IMR-90 (cell line): ENCODE measurements around the gene SLC38A7. TPM values are rescaled to one million over a fixed set of nuclear protein-coding genes. Genes with fewer than 3 reads are reported as not detected.

Source experiments
- ATAC-seq: fragments of 200-7000 bp; cut with Tn5 transposase; 2 replicates; pipeline ENCODE4 v1.9.1; 2020; ENCODE audit warnings: low read depth, mild to moderate bottlenecking, moderate library complexity
- BruUV-seq: library from RNA; stranded (reverse); fragments of 400-500 nt; replicated peaks from 2 replicates; lab custom pipeline; 2021; lab: Mats Ljungman, UMichigan
- CTCF ChIA-PET: fragments of 300-600 bp; formaldehyde crosslinking; extraction: SDS; loops from one replicate; lab custom pipeline; 2021; ENCODE audit warnings: antibody characterized with exemption; lab: Yijun Ruan, JAX
- POLR2A ChIA-PET: fragments of 300-600 bp; sonication (Branson Sonifier 250); formaldehyde crosslinking; loops from one replicate; lab custom pipeline; 2022; ENCODE audit warnings: antibody characterized with exemption; ENCODE audit not compliant: unreplicated experiment; lab: Charles Lee
- DNase-seq: peaks from one replicate; pipeline ENCODE4 v3.0.0; 2013
- H2AFZ ChIP-seq: replicated peaks from 2 replicates; pipeline ENCODE3; 2013; ENCODE audit warnings: low read length, mild to moderate bottlenecking; ENCODE audit not compliant: poor library complexity
- H2AK5ac ChIP-seq: 2 replicates; pipeline ENCODE4 v1.6.1; 2013; ENCODE audit warnings: low read depth, low read length, inconsistent platforms
- H2AK9ac ChIP-seq: replicated peaks from 2 replicates; pipeline ENCODE3; 2013; ENCODE audit warnings: mild to moderate bottlenecking, low read depth, low read length, moderate library complexity; ENCODE audit not compliant: poor library complexity
- H2BK120ac ChIP-seq: 2 replicates; pipeline ENCODE4 v1.6.1; 2013; ENCODE audit warnings: low read depth, low read length, inconsistent platforms
- H2BK15ac ChIP-seq: 3 replicates; pipeline ENCODE4 v1.6.1; 2013; ENCODE audit warnings: low read depth, low read length, inconsistent platforms
- H2BK20ac ChIP-seq: 2 replicates; pipeline ENCODE4 v1.6.1; 2013; ENCODE audit warnings: low read depth, mild to moderate bottlenecking, inconsistent platforms, low read length, moderate library complexity
- H2BK5ac ChIP-seq: 2 replicates; pipeline ENCODE4 v1.6.1; 2013; ENCODE audit warnings: mild to moderate bottlenecking, low read depth, low read length, inconsistent platforms; ENCODE audit not compliant: poor library complexity, severe bottlenecking
- H3K14ac ChIP-seq: replicated peaks from 2 replicates; pipeline ENCODE4 v1.6.1; 2013; ENCODE audit warnings: low read depth, low read length, inconsistent platforms
- H3K18ac ChIP-seq: 2 replicates; pipeline ENCODE4 v1.6.1; 2013; ENCODE audit warnings: low read depth, low read length, control low read depth
- H3K23ac ChIP-seq: 2 replicates; pipeline ENCODE4 v1.6.1; 2013; ENCODE audit warnings: low read depth, low read length, inconsistent platforms
- H3K27ac ChIP-seq: 2 replicates; pipeline ENCODE4 v1.5.1; 2013; ENCODE audit warnings: mild to moderate bottlenecking, control low read depth, low read length; ENCODE audit not compliant: insufficient read depth
- H3K27me3 ChIP-seq: 2 replicates; pipeline ENCODE4 v1.6.1; 2013; ENCODE audit warnings: low read length; ENCODE audit not compliant: control insufficient read depth, insufficient read depth
- H3K36me3 ChIP-seq: 2 replicates; pipeline ENCODE4 v1.6.1; 2013; ENCODE audit warnings: low read length, mixed read lengths; ENCODE audit not compliant: control insufficient read depth, insufficient read depth
- H3K4ac ChIP-seq: 2 replicates; pipeline ENCODE4 v1.6.1; 2013; ENCODE audit warnings: low read depth, low read length, inconsistent platforms
- H3K4me1 ChIP-seq: 2 replicates; pipeline ENCODE4 v1.6.1; 2013; ENCODE audit warnings: low read length, mixed read lengths; ENCODE audit not compliant: control insufficient read depth, insufficient read depth
- H3K4me2 ChIP-seq: 2 replicates; pipeline ENCODE4 v1.6.1; 2013; ENCODE audit warnings: low read depth, mild to moderate bottlenecking, control low read depth, low read length, moderate library complexity
- H3K4me3 ChIP-seq: 2 replicates; pipeline ENCODE4 v1.5.1; 2013; ENCODE audit warnings: low read depth, mild to moderate bottlenecking, control low read depth, low read length, moderate library complexity; ENCODE audit not compliant: insufficient read depth
- H3K56ac ChIP-seq: 2 replicates; pipeline ENCODE4 v1.6.1; 2013; ENCODE audit warnings: low read length, inconsistent platforms; ENCODE audit not compliant: insufficient read depth; ENCODE audit errors: extremely low read depth
- H3K79me1 ChIP-seq, 2 experiments: 2 replicates each; pipeline ENCODE4 v1.6.1; 2013; ENCODE audit warnings: low read length in 2 of 2, inconsistent platforms in 1 of 2, low read depth in 1 of 2
- H3K9ac ChIP-seq: 2 replicates; pipeline ENCODE4 v1.6.1; 2013; ENCODE audit warnings: low read depth, low read length, control low read depth
- H3K9me1 ChIP-seq: 2 replicates; pipeline ENCODE4 v1.6.1; 2013; ENCODE audit warnings: low read length, inconsistent platforms; ENCODE audit not compliant: insufficient read depth
- H3K9me3 ChIP-seq: 2 replicates; pipeline ENCODE4 v1.6.1; 2013; ENCODE audit warnings: low read length; ENCODE audit not compliant: control insufficient read depth, insufficient read depth
- H4K20me1 ChIP-seq: 2 replicates; pipeline ENCODE4 v1.6.1; 2013; ENCODE audit warnings: low read length, inconsistent platforms; ENCODE audit not compliant: insufficient read depth
- H4K5ac ChIP-seq: 2 replicates; pipeline ENCODE4 v1.6.1; 2013; ENCODE audit warnings: mild to moderate bottlenecking, low read depth, low read length, control low read depth
- H4K8ac ChIP-seq, 2 experiments: 2 replicates each; pipeline ENCODE4 v1.6.1; 2013; ENCODE audit warnings: low read depth in 2 of 2, low read length in 2 of 2, control low read depth in 1 of 2, inconsistent platforms in 1 of 2
- H4K91ac ChIP-seq: 2 replicates; pipeline ENCODE4 v1.6.1; 2013; ENCODE audit warnings: low read depth, low read length, inconsistent platforms; ENCODE audit not compliant: insufficient read depth
- CEBPB ChIP-seq: IDR thresholded peaks from 2 replicates; pipeline ENCODE4 v1.6.1; 2012; ENCODE audit warnings: low read depth, low read length, improper control_type of control experiment
- NFE2L2 ChIP-seq: fragments of 150-350 bp; IDR thresholded peaks from 2 replicates; pipeline ENCODE4 v1.6.1; 2016; ENCODE audit warnings: low read depth, mild to moderate bottlenecking, low read length
- WGBS, 2 experiments: methylation state at CpG; one replicate each; pipeline versions ENCODE4 v1.1.5 to v1.1.7; 2013; ENCODE audit warnings: missing lambda C conversion rate in 2 of 2; ENCODE audit not compliant: insufficient read length in 1 of 2; ENCODE audit errors: extremely low coverage in 2 of 2; 5-methylcytosine and 5-hydroxymethylcytosine counted together
- dilution Hi-C: fragments of 300-500 bp; cut with HindIII; formaldehyde crosslinking; loops from one replicate; pipeline ENCODE4 v1.14.3; 2018; ENCODE audit warnings: low sequenced_read_pairs; ENCODE audit not compliant: unreplicated experiment
- in situ Hi-C: fragments of 300-500 bp; cut with MboI; formaldehyde crosslinking; loops from 3 replicates; pipeline ENCODE4 v1.14.3; 2019; ENCODE audit warnings: low sequenced_read_pairs, inconsistent platforms, mixed read lengths
- intact Hi-C: fragments of 100-400 bp; cut with micrococcal nuclease; formaldehyde crosslinking; loops from 2 replicates; pipeline ENCODE4 v1.10.0; 2022
- polyA plus RNA-seq, 3 experiments: library from polyadenylated mRNA; depleted of rRNA; stranded (reverse); fragments of >200 nt; gene quantifications; 2 replicates each; pipeline ENCODE4 v1.2.3, GENCODE V29; 2012; ENCODE audit warnings: low replicate concordance in 1 of 3
- total RNA-seq: library from RNA; depleted of rRNA; stranded (reverse); fragments of >200 nt; gene quantifications from 2 replicates; pipeline ENCODE4 v1.2.3, GENCODE V29; 2012
- TF ChIP-seq, protein P1 (sequence below): fragments of 150-350 bp; IDR thresholded peaks from 2 replicates; pipeline ENCODE4 v1.6.1; 2017; ENCODE audit warnings: mild to moderate bottlenecking, antibody characterized with exemption, low read length, low read depth
- TF ChIP-seq, protein P2 (sequence below): fragments of 150-350 bp; IDR thresholded peaks from 2 replicates; pipeline ENCODE4 v1.6.1; 2016; ENCODE audit warnings: low read depth, mild to moderate bottlenecking, low read length, moderate library complexity, borderline replicate concordance

SLC38A7 gene
- total and polyA plus RNA-seq, 2 of the 4 experiments (the other 2 are of a cell fraction), result 14.7 to 16.4 TPM

DNA sequence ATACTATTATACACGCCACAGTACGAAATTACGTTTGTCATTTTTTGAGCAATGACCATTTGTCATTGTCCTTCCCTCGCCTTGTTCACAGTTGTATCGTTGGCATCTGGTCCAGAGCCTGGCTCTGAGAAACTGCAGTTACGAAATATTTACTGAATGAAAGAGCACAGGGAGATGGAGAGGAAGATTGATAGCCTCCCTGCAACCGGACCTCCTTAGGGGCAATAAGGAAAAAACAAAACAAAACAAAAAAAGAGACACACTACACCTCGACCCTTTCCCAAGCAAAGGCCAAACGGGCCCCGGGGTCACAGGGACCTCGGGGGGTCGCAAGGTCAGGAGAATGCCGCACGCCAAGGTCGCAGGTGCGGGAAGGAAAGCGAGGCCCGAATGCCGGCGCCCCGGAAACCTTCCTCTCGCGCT is 48.7 kb upstream of the SLC38A7 start:
- no peak overlapping the region; the same call in 1 of the 2 replicates for H2AK5ac ChIP-seq
- H2BK5ac ChIP-seq, result no peak overlapping the region
- H3K4me1 ChIP-seq, result peaks cover 3% of the 10 kb centered on the region
- H3K9me3 ChIP-seq, result no peaks in the 10 kb centered on the region
- POLR2A ChIA-PET, result no interaction called here
- ATAC-seq (no peak), DNase-seq (peak; percentile 5)
- H3K36me3 ChIP-seq, result peaks cover 2% of the 10 kb centered on the region; the same call in 1 of the 2 replicates
- peak overlapping the region; percentile 100 for H2AFZ ChIP-seq
- H3K4me3 ChIP-seq, result peak overlapping the region; percentile 81
- H2BK15ac ChIP-seq, result no peak overlapping the region
- no TSS peak for BruUV-seq
- in situ Hi-C loops, result no loop called here
- peak overlapping the region in 1 of 2 experiments; percentile 6; a peak in 1 of 4 replicates for H4K8ac ChIP-seq
- peak overlapping the region; percentile 81 for H3K27ac ChIP-seq
- H3K9me1 ChIP-seq, result peaks cover 2% of the 10 kb centered on the region; the same call in 1 of the 2 replicates
- H2AK9ac ChIP-seq, result peak overlapping the region; percentile 23
- dilution Hi-C loops, result no loop called here
- peak overlapping the region; percentile 89 for H3K4me2 ChIP-seq
- 0% methylated on average over 8 of the region's 23 CpGs; no CpG with 5 or more reads in 1 of the 2 experiments for WGBS, 2 experiments
- H4K5ac ChIP-seq, result no peak overlapping the region
- peaks cover 6 to 38% of the 10 kb centered on the region in 2 experiments; a peak in 3 of 4 replicates for H3K79me1 ChIP-seq
- peaks cover 10% of the 10 kb centered on the region; the same call in 1 of the 2 replicates for H4K20me1 ChIP-seq
- no peak overlapping the region for H3K56ac ChIP-seq
- TF ChIP-seq, protein P1, sequence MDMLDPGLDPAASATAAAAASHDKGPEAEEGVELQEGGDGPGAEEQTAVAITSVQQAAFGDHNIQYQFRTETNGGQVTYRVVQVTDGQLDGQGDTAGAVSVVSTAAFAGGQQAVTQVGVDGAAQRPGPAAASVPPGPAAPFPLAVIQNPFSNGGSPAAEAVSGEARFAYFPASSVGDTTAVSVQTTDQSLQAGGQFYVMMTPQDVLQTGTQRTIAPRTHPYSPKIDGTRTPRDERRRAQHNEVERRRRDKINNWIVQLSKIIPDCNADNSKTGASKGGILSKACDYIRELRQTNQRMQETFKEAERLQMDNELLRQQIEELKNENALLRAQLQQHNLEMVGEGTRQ, result no peak
- TF ChIP-seq CEBPB, result peak; percentile 51
- TF ChIP-seq NFE2L2, result no peak
- TF ChIP-seq, protein P2, sequence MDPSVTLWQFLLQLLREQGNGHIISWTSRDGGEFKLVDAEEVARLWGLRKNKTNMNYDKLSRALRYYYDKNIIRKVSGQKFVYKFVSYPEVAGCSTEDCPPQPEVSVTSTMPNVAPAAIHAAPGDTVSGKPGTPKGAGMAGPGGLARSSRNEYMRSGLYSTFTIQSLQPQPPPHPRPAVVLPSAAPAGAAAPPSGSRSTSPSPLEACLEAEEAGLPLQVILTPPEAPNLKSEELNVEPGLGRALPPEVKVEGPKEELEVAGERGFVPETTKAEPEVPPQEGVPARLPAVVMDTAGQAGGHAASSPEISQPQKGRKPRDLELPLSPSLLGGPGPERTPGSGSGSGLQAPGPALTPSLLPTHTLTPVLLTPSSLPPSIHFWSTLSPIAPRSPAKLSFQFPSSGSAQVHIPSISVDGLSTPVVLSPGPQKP, result no peak
- peak overlapping the region; percentile 90 for H3K9ac ChIP-seq
- no peak overlapping the region for H3K18ac ChIP-seq
- no peaks in the 10 kb centered on the region for H3K27me3 ChIP-seq
- intact Hi-C loops, result no loop called here
- H4K91ac ChIP-seq, result no peak overlapping the region
- H2BK20ac ChIP-seq, result no peak overlapping the region
- H3K4ac ChIP-seq, result no peak overlapping the region
- H2BK120ac ChIP-seq, result no peak overlapping the region
- CTCF ChIA-PET, result interaction anchor here (1.3 to 1.6 kb wide), 2 partner anchors 17 to 20 kb away, joined by 3 read pairs; no protein-coding TSS in a partner anchor
- H3K14ac ChIP-seq, result no peak overlapping the region
- peak overlapping the region; percentile 61; the same call in 1 of the 2 replicates for H3K23ac ChIP-seq
